ENCODE measurements around the gene MAG.

DNA sequence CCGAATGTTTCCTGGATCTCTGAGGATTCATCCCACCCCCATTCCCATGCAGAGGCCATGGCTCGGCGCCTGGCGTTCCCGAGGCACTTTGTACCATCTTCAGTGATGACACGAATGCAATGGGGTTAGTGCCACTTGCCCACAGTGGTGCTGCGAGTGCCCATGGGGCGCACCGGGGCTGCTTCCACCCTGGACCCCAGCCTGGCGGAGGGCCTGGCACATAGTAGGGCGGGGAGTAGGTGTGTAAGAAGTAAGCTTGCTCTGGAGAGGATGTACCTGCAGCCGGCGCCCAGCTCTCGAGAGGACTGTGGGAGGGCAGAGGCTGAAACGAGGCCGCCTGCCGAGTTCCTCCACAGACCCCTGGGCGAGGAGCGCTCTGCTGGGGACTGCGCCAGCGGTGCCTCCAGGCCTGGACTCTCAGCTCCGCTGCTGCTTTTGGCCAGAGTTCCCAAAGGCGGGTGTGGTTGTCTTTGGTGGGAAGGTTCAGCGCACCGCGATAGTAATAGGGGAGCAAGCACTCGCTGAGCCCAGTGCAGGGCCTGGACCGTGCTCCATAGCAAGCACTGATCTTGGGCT, 15.2 kb upstream of the MAG start:
- no peak for TF ChIP-seq POLR2AphosphoS5 (IDR thresholded peaks at IDR 0.05)
- TF ChIP-seq, protein P1, sequence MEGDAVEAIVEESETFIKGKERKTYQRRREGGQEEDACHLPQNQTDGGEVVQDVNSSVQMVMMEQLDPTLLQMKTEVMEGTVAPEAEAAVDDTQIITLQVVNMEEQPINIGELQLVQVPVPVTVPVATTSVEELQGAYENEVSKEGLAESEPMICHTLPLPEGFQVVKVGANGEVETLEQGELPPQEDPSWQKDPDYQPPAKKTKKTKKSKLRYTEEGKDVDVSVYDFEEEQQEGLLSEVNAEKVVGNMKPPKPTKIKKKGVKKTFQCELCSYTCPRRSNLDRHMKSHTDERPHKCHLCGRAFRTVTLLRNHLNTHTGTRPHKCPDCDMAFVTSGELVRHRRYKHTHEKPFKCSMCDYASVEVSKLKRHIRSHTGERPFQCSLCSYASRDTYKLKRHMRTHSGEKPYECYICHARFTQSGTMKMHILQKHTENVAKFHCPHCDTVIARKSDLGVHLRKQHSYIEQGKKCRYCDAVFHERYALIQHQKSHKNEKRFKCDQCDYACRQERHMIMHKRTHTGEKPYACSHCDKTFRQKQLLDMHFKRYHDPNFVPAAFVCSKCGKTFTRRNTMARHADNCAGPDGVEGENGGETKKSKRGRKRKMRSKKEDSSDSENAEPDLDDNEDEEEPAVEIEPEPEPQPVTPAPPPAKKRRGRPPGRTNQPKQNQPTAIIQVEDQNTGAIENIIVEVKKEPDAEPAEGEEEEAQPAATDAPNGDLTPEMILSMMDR (IDR thresholded peaks at IDR 0.05), result no peak
- TF ChIP-seq POLR2A (IDR thresholded peaks at IDR 0.05; ENCODE audit: low read depth), result no peak
- no peak for TF ChIP-seq EP300 (IDR thresholded peaks at IDR 0.05)

Data from esophagus muscularis mucosa (tissue), 4 donors.